RWPE1 (cell line): ENCODE data around the gene SCN4A.
"Not testable (repeated sequence)": the region's sequence is repeated elsewhere in the genome, so short reads cannot be mapped to it uniquely, and the experiment has no call there.

Experiments
- CTCF ChIA-PET: fragments of 350-600 bp; sonication (Branson Sonifier 250); formaldehyde crosslinking; extraction: SDS; loops from one replicate; lab custom pipeline; 2021; lab: Yijun Ruan, JAX
- POLR2A ChIA-PET: fragments of 400-600 bp; formaldehyde crosslinking; extraction: SDS; loops from one replicate; lab custom pipeline; 2020; ENCODE audit warnings: antibody characterized with exemption; ENCODE audit not compliant: low non-redundant PET; lab: Yijun Ruan, JAX
- DNase-seq: peaks from one replicate; pipeline ENCODE4 v3.0.0; 2012; ENCODE audit warnings: low spot score
- H3K27ac ChIP-seq: fragments of 450-650 bp; 2 replicates; pipeline ENCODE4 v1.5.1; 2017
- TF ChIP-seq, protein P1 (sequence below): fragments of 450-650 bp; conservative IDR thresholded peaks from 2 replicates; pipeline ENCODE4 v1.5.1; 2017; ENCODE audit warnings: low read depth, mild to moderate bottlenecking

Gene SCN4A

GRCh38 chr17:63918305-63918704 is 54.4 kb downstream of the SCN4A start:
- CTCF ChIA-PET, result interaction anchor here (0.6 to 2.4 kb wide), 12 partner anchors 11 to 578 kb away, joined by 3 to 15 read pairs (median 4); no protein-coding TSS in a partner anchor
- H3K27ac ChIP-seq, result no peak overlapping the region
- TF ChIP-seq, protein P1, sequence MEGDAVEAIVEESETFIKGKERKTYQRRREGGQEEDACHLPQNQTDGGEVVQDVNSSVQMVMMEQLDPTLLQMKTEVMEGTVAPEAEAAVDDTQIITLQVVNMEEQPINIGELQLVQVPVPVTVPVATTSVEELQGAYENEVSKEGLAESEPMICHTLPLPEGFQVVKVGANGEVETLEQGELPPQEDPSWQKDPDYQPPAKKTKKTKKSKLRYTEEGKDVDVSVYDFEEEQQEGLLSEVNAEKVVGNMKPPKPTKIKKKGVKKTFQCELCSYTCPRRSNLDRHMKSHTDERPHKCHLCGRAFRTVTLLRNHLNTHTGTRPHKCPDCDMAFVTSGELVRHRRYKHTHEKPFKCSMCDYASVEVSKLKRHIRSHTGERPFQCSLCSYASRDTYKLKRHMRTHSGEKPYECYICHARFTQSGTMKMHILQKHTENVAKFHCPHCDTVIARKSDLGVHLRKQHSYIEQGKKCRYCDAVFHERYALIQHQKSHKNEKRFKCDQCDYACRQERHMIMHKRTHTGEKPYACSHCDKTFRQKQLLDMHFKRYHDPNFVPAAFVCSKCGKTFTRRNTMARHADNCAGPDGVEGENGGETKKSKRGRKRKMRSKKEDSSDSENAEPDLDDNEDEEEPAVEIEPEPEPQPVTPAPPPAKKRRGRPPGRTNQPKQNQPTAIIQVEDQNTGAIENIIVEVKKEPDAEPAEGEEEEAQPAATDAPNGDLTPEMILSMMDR, result no peak
- no peak for DNase-seq
- POLR2A ChIA-PET, result no interaction called here

DNA sequence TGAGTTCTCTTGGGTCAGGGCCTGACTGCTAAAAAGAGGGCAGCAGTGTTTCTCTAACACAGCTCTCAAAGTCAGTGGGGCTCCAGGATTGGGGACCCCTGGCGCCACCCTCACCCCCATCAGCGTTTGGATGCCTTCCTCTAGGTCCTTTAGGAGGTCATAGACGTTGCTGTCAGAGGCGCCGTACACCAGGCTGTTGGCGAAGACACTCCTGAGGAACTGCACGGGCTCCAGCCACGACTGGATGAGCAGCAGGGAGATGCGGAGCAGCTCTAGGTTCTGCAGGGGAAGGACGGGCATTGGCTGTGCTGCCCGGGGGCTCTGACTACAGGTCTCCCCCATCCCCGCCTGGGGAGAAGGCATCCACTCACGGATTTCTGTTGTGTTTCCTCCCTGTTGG is 55.1 kb downstream of the SCN4A start:
- ChIA-PET CTCF (interaction anchor here (0.7 to 1.7 kb wide), 3 partner anchors 138 to 225 kb away, joined by 3 read pairs; no protein-coding TSS in a partner anchor), POLR2A (no interaction called here)
- no peak overlapping the region for H3K27ac ChIP-seq
- DNase-seq, result no peak
- TF ChIP-seq, protein P1, result no peak

DNA sequence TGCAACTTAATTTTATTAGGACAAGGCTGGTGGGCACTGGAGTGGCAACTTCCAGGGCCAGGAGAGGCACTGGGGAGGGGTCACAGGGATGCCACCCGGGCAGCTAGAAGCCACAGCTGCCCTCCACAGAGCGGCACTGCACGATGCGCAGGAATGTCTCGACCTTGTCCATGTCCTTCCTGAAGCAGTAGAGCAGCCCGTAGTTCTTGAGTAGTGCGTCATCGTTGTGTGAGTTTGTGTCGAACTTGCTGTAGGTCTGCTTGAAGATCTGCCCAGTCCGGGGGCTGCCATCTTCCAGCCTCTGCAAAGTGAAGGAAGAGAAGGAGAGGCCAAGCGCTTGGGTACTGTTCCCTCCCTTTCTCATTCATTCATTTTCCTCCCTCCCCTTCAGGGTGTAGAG is 55.5 kb downstream of the SCN4A start:
- POLR2A ChIA-PET, DNase-seq, H3K27ac ChIP-seq: not testable (repeated sequence)
- CTCF ChIA-PET, result interaction anchor here (0.7 kb wide), 1 partner anchor 217 kb away, joined by 3 read pairs; no protein-coding TSS in a partner anchor

- POLR2A ChIA-PET, result no interaction called here
Observed at GRCh38 chr17:63916566-63917185, 56.0 kb downstream of the SCN4A start.

GRCh38 chr17:63915753-63916152 is 57.0 kb downstream of the SCN4A start:
- H3K27ac ChIP-seq, DNase-seq: not testable (repeated sequence)
- POLR2A ChIA-PET, result interaction anchor here (0.6 kb wide), 1 partner anchor 104 kb away, joined by 3 read pairs; no protein-coding TSS in a partner anchor
- CTCF ChIA-PET, result interaction anchor here (0.6 to 1.0 kb wide), 2 partner anchors 31 to 233 kb away, joined by 3 to 5 read pairs; no protein-coding TSS in a partner anchor

More at GRCh38 chr17:63916566-63917185, 56.0 kb downstream of the SCN4A start:
- CTCF ChIA-PET, result interaction anchor here (0.6 to 1.0 kb wide), 2 partner anchors 30 to 232 kb away, joined by 3 to 5 read pairs; no protein-coding TSS in a partner anchor
- H3K27ac ChIP-seq, result no peak overlapping the region
- DNase-seq, result no peak
- TF ChIP-seq, protein P1, result no peak

GRCh38 chr17:63914471-63914870 is 58.2 kb downstream of the SCN4A start:
- ChIA-PET POLR2A (no interaction called here), CTCF (no interaction called here)
- H3K27ac ChIP-seq, result no peak overlapping the region
- no peak for DNase-seq
- TF ChIP-seq, protein P1, result no peak

- peak; percentile 61 for DNase-seq
- TF ChIP-seq, protein P1, result peak; percentile 90
- CTCF ChIA-PET, result interaction anchor here (0.5 to 1.1 kb wide), 6 partner anchors 12 to 559 kb away, joined by 3 to 4 read pairs (median 3); no protein-coding TSS in a partner anchor
- POLR2A ChIA-PET, result no interaction called here
- H3K27ac ChIP-seq, result no peak overlapping the region
Observed at GRCh38 chr17:63911657-63912100, 61.0 kb downstream of the SCN4A start.
